COR-L47 (cell line): Measurements from ENCODE around the gene SGSH.
"Not testable (repeated sequence)": the region's sequence is repeated elsewhere in the genome, so short reads cannot be mapped to it uniquely, and the experiment has no call there.

Experiments used
- DNase-seq: peaks from one replicate; lab custom pipeline; 2025; lab: John Stamatoyannopoulos, UW

SGSH gene

DNA sequence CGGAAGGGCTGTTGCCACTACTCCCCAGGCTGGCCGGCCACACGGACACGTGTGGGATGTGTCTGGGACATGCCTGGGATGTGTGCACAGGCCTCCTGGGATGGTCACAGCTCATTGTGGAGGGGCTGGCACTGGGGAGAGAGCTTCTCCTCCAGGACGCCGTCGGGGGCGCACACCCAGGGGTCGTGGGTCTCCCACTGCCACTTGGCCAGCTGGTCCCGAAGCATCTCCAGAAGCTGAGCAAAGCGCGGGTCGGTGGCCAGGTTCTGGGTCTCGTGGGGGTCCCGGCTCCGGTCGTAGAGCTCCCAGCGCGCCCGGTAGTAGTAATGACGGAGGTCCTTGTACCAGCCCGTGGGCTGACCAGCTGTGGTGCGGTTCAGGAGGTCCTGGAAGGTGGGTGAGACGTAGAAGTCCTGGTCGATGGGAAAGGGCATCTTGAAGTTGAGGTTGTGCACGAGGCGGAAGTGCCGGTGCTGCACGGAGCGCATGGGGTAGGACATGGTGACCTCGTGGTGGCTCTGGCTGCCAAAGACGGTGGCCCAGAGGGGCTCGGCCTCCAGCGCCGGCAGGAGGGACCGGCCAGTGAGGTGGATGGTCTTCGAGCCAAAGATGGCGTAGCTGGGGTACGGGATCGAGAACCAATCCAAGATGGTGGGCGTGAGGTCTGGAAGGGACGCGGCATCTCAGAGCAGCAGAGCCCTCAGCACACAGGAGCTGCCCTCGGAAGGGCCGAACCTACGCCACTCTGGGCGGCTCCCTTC, 9.6 kb downstream of the SGSH start:
- no peak for DNase-seq

DNA sequence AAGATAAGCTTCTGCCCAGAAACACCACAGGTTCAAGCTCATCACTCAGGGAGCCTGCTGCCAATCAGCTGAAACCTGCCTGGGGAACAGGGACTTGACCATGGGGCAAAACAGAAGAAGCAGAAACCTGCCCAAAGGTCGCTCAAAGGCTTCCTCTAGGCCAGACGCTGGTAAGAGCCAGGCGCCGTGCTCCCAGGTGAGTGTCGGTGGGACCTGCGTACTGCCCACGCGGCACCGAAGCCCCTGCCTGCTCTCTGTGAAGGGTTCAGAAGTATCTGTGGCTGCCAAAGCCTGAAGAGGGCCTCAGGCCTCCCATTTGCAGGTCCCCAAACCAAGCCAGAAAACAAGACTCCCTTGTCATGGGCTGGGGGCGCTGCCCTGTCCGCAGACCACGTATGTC, 10.4 kb downstream of the SGSH start:
- DNase-seq = no peak

DNA sequence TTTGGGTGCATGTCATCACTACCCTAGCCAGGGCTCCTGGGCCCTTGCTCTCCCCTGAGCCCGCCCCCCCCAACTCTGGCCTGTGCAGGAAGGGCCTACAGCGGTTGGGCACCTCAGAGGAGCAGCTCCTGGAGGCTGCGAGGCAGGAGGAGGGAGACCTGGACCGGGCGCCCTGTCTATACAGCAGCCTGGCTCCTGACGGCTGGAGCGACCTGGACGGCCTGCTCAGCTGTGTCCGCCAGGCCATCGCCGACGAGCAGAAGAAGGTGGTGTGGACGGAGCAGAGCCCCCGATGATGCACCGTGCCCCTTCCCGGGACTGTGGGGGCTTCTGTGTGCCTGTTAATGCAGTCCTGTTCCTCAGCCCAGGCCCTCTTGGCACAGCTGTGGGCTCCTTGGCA, 12.1 kb downstream of the SGSH start:
- no peak for DNase-seq

DNA sequence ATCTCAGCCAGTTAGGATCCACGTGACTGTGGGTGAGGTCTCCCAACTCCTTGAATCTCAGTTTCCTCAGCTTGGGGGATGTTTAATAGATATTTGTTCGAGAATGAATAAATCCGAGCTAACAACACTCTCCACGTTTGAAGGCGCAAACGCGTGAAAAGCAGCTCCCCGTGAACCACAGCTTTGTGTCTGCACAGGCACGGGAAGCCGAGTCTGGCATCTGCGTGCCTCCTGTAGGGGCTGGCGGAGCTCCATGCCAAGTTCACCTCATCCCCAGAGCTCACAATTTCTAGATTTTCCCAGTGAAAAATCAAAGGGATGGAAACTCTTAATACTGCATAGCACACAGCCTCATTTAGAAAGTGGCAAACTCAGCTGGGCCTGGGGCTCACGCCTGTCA, 14.3 kb downstream of the SGSH start:
- no peak for DNase-seq

DNA sequence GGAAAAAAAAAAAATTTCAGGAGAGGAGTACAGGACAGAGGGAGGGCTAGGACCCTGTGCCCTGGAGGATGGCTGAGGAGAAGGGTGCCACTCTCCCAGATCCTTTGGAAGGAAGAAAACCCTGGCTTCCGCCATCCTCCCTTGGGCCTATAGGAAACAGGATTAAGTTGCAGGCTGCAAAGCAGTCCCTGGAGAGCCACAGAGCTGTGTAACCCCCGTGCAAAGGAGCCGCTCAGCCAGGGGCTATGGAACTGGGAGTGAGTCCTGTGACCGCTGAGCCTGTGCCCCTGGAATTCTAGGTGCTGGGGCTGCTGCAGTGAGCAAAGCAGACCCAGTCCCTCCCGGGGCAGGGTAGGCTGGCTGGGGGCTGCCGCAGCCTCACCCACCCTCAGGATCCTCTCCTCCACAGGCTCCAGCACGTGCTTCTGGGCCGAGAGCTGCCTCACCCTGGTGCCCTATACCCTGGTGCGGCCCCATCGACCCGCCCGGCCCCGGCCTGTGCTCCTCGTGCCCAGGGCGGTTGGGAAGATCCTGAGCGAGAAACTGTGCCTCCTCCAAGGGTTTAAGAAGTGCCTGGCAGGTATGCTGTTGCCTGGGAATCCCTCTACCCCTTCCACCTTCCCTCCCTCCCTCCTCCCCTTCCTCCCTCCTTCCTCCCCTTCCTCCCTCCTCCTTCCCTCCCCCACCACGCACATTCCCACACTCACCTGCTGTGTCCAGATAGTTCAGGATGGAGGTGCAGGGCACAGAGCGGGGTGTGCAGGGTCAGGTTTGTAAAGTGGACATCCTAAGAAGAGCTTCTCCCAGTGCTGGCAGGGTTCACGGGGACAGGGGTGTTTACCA, 15.3 kb downstream of the SGSH start:
- DNase-seq = no peak

DNA sequence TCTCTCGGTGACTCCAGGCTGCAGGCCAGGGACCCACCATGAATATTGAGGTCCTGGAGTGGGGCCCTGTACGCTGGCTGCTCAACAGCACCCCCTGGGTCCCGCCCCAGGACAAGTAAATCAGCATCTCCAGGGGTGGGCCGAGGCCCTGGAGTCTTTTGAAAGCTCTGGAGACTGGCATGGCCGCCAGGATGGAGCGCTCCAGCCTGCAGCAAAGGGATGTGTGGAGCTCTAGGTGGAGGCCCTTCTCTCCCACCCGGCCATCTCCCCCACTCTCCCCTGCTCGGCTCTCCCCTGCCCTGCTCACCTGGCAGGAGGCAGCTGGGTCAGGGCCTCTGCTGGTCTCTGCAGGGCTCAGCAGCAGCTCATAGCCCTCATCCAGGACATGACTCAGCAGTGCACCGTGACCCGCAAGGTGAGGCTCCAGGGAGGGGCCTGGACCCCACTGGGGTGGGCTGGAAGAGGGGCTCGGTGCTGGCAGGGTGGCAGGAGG, 16.6 kb downstream of the SGSH start:
- no peak for DNase-seq

DNA sequence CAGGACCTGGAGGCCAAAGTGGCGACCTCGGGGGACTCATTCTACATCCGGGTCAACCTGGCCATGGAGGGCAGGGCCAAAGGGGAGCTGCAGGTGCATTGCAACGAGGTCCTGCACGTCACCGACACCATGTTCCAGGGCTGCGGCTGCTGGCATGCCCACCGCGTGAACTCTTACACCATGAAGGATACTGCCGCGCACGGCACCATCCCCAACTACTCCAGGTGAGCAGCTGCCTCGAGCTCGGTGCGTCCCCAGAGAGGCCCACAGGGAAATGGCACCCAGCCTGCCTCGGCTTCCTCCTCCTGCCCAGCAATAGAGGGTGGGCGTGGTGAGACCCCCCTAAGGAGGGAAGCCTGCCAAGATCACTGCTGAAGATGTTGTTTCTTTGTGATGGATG, 17.9 kb downstream of the SGSH start:
- DNase-seq = no peak

DNA sequence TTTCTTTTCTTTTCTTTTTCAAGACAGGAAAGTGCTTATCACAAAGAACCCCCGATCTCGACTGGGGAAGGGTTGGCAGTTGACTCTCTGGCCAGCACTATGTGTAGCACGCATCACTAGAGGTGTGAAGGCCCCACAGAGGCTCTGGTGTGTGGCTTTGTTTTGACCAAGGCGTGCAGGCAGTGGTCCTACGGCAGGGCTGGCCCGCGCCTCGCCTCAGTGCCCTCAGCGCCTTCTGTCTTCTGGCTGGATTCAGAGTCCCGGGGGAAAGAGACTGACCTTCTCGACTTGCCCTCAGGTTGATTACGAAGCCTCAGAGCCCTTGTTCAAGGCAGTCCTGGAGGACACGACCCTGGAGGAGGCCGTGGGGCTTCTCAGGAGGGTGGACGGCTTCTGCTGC, 18.7 kb downstream of the SGSH start:
- no peak for DNase-seq

DNA sequence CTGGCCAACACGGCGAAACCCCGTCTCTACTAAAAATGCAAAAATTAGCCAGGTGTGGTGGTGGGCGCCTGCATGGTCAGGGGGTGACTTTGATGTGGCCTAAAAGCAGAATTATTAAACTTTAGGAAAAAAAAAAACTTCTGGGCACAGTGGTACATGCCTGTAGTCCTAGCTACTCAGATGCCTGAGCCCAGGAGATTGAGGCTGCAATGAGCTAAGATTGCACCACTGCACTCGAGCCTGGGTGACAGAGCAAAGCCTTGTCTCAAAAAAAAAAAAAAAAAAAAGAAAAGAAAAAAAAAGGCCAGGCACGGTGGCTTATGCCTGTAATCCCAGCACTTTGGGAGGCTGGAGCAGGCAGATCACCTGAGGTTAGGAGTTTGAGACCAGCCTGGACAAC, 20.8 kb downstream of the SGSH start:
- not testable (repeated sequence) for DNase-seq

DNA sequence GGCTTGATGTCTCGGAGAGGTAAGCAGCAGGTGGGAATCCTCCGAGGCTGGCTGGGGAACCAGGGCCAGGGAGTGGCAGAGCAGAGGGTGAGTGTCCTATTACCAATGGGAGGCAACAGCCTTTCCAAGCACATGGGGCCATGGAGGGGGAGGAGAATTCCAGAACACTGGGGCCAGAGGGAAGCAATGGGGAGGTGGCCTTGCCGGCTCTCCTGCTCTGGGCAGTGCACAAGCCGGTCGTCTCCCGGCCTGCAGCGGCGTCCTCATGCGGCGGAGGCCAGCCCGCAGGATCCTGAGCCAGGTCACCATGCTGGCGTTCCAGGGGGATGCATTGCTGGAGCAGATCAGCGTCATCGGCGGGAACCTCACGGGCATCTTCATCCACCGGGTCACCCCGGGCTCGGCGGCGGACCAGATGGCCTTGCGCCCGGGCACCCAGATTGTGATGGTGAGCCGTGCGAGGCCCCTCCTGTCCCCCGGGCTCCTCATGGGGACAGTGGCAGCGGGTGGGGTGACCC, 21.9 kb downstream of the SGSH start:
- no peak for DNase-seq

DNA sequence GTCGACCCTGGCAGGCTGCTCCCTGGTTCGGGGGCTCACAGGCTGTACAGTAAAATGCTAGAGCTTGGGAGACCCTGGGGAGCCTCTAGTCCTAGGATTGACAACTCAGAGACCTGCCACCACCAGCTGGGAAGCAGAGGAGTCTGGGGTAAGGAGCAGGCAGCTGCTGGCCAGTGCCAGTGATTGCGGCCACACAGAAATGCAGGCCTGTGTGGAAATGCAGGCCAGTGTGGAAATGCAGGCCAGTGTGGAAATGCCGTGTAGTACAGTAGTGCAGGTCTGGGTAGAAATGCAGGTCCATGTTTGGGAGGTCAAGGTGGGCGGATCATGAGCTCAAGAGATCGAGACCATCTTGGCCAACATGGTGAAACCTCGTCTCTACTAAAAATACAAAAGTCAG, 23.5 kb downstream of the SGSH start:
- no peak for DNase-seq

DNA sequence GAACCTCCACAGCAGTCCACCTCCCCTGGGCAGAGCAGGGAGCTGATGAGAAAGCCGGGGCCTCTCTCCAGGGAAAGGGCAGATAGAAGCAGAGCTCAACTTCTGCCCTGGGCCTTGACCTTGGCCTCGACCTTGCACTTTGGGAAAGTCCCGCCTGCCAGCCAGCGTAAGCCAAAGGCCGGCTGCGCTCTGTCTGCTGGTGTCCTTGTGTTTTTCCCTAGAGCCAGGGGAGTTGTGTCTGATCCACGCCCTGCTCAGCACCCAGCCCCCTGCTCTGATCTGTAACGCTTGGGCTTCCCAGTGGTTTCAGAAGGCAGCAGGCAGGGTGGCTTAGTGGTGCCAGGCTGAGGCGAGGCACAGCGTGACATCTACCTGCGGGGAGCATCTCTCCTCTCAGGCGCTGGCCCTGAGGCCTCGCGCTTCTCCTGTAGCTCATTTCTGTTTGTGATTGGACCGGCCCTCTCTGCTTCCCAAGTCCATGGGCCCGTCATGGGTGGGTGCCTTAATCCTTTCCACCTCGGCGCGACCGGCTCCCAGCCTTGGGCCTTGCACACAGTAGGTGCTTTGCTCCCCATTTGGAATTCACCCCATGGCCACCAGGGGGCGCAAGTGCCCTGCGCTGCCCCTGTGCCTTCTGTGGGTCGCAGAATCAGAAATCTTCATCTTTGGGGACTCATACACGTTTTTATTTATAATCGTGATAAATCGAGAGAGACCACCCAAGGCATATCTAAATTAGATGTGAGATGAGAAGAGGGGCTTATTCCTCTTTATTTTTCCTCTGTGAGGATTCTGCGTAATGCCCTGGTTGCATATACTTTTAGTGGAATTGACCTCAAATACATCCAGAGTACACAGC, 24.2 kb downstream of the SGSH start:
- no peak for DNase-seq

DNA sequence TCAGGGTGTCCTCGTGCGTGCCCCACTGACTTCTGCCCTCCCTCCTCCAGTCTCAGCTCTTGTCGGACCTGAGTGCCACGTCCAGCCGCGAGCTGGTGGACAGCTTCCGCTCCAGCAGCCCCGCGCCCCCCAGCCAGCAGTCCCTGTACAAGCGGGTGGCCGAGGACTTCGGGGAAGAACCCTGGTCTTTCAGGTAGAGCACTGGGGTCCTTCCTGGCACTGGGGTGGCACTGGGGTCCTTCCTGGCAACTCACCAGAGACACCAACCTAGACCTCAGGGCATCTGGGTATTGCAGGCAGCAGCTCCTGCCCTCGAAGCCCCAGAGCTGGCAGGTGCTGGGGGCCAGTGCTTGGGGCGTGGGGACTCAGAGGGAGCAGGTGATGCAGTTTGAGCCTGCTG, 25.0 kb downstream of the SGSH start:
- peak; percentile 23 for DNase-seq

DNA sequence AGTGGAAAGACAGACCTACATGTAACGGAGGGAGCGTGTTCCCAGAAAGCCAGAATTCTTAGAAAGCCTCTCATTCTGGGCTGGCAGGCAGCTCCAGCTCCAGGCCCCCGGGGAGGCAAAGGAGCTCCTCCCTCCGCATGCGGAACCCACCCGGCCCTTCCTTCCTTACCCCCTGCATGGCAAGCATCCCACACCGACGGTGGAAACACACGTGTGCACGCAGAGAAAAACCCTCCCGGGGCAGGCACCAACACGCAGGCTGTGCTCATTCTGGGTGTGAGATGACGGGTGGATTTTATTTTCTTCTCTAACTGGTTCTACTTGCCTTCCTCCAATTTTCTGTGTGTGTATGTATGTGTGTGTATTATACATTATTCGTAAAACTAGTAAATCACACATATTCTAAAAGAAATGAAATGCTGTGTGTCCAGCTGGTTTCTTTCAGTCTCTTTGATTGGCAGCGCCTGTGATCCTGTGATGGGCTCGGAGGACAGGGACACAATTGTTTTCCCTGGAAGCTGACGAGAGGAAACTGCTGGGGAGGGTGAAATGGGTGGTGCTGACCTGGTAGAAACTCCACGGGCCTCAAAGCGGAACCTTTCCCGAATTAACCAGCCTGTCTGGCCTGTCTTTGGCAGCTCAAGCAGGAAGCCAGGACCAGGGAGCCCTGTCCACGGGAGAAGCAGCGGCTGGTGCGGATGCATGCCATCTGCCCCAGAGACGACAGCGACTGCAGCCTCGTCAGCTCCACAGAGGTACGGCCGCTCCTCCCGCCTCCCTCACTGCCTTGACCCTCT, 28.1 kb downstream of the SGSH start:
- DNase-seq = no peak

DNA sequence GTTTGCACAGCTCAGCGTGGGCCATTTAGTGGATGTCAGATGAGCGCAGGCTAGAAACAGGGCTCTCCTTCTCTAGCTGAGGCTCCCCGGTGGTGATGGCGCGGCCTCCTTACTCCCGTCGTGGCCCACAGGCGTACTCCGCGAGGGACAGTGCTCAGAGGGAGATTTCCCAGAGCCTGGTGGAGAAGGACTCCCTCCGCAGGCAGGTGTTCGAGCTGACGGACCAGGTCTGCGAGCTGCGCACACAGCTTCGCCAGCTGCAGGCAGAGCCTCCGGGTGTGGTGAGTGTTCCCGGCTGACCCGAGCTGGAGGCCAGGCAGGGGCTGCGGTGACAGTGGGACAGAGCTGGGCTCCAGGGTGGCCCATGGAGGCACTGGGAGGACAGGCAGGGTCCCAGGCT, 28.9 kb downstream of the SGSH start:
- DNase-seq = no peak

DNA sequence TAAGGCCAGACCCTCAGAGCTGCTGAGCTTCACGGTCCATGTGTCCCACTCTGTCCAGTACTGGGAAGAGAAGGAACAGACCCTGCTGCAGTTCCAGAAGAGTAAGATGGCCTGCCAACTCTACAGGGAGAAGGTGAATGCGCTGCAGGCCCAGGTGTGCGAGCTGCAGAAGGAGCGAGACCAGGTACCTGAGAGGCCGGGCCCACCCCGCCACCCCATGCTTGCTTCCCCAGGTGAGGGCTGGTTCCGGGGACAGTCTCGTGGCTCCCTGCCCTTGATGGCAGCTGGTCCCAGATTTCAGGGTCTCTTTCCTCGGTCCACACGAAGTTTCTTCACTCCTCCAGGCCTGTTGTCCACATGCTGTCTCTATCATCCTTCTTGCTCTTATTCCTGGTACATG, 29.4 kb downstream of the SGSH start:
- DNase-seq = no peak

DNA sequence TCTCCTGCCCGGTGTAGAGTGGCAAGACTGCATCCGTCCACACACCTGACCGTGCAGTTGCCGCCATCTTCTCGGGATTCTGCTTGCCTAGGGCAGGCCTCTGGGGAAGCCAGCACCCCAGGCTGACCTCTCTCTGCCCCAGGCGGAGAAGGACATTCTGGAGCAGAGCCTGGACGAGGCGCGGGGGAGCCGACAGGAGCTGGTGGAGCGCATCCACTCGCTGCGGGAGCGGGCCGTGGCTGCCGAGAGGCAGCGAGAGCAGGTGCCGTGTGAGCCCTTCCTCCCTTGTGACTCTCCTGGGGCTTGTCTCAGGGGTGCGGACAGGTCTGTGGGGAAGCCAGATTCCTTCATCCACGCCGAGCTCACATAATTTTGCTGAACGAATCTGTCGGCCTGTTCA, 30.5 kb downstream of the SGSH start:
- DNase-seq = no peak

DNA sequence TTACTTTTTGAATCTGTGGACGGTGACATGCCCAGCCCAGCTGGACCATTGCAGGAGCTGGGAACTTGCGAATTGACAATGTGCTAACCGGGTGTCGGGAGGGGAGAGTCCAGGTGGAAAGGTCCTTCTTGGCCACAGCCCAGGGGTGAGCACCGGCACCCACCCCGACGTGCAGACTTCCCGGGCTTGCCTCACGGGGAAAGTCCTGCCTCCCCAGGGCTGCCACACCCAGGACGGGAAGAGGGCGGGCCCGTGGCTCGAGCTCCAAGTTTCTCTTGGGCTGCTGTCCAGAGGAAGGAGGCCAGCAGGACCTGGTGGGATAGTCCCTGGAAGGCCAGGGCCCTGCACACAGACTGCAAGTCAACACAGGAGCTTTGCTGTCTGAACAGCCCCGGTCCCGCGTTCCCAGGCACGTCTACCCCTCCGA, 32.6 kb downstream of the SGSH start:
- no peak for DNase-seq

DNA sequence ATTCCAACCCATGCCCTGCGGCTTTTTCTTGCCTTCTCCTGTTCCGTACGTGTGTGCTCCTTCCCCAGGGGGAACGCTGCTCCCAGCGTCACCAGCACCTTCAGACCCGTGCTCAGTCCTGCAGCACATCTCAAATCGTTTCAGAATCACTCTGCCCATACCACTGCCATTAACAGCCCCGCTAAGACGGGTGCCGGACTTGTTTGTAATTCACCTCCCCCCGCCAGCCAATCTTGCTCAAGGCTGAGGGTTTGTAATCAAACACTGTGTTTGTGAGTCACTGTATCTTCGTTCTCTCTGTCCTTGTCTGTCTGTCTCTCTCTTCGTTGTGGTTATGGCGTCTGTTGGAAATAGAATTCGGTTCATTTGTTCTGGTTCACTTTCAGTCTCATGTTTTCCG, 33.0 kb downstream of the SGSH start:
- no peak for DNase-seq

DNA sequence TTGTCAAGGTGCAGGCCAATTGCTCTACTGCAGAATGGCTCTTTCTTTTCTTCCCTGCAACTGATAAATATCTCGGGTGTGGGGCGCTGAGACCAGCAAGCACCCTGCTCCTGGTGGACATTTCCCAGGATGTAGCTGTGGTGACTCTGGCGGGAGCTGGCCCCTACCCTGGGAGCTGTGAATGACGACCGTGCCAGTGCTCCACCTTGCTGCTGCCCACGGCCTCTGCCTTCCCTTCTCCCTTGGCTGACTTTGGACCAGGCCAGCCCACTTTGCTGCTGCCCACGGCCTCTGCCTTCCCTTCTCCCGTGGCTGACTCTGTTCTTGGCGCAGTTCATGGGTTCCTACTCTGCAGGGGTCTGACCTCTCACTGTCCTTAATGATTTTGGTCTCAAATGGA, 34.2 kb downstream of the SGSH start:
- no peak for DNase-seq

DNA sequence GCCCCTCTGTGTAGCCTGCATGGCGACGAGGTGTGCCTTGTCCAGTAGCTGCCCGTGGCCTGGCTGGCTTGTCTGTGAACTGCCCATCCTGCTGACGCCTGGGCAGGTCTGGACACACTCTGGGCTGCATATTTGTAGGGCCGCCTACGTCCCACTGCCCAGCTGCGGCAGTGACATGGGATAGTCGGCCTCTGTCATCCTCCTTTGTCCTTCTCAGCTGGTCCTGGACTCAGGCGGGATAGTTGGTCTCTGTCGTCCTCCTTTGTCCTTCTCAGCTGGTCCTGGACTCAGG, 35.8 kb downstream of the SGSH start:
- DNase-seq = no peak
